Neuron (in vitro differentiated cells): ENCODE data around the gene SGF29.
"Not testable (repeated sequence)": the region's sequence is repeated elsewhere in the genome, so short reads cannot be mapped to it uniquely, and the experiment has no call there.

Source experiments
- H2AFZ ChIP-seq: one replicate; pipeline ENCODE4 v1.6.1; 2013; ENCODE audit warnings: low read depth, mild to moderate bottlenecking, inconsistent platforms, low read length, moderate library complexity
- H3K27me3 ChIP-seq: one replicate; pipeline ENCODE4 v1.6.1; 2013; ENCODE audit warnings: low read length; ENCODE audit not compliant: insufficient read depth
- H3K36me3 ChIP-seq: one replicate; pipeline ENCODE4 v1.6.1; 2013; ENCODE audit warnings: low read length; ENCODE audit not compliant: insufficient read depth
- H3K4me1 ChIP-seq: one replicate; pipeline ENCODE4 v1.6.1; 2013; ENCODE audit warnings: low read length; ENCODE audit not compliant: insufficient read depth
- H3K4me3 ChIP-seq: 2 replicates; pipeline ENCODE4 v1.5.1; 2013; ENCODE audit warnings: mild to moderate bottlenecking, low read length, moderate library complexity
- H3K9me3 ChIP-seq: one replicate; pipeline ENCODE4 v1.6.1; 2013; ENCODE audit warnings: low read length

The SGF29 gene

GRCh38 chr16:28623172-28623711, 69.5 kb downstream of the SGF29 start:
- Histone ChIP-seq H3K36me3 (no peaks in the 10 kb centered on the region), H2AFZ (no peak overlapping the region), H3K9me3 (no peaks in the 10 kb centered on the region), H3K4me3 (no peak overlapping the region), H3K4me1 (peaks cover 12% of the 10 kb centered on the region), H3K27me3 (no peaks in the 10 kb centered on the region)

- H3K36me3 ChIP-seq, H3K4me3 ChIP-seq, H3K4me1 ChIP-seq, H3K9me3 ChIP-seq, H2AFZ ChIP-seq, H3K27me3 ChIP-seq: not testable (repeated sequence)
Observed at GRCh38 chr16:28630905-28631304, 77.2 kb downstream of the SGF29 start.

GRCh38 chr16:28636093-28636823, 82.5 kb downstream of the SGF29 start:
- H2AFZ ChIP-seq, H3K36me3 ChIP-seq, H3K27me3 ChIP-seq: not testable (repeated sequence)

GRCh38 chr16:28637765-28638164, 84.0 kb downstream of the SGF29 start, which contains the start of gene NPIPB8:
TSS of gene NPIPB8 (plus strand) at chr16:28638065. CDS start at chr16:28638361, 296 bp downstream.
- H3K4me1 ChIP-seq, H3K36me3 ChIP-seq, H3K27me3 ChIP-seq, H2AFZ ChIP-seq, H3K9me3 ChIP-seq, H3K4me3 ChIP-seq: not testable (repeated sequence)

More at GRCh38 chr16:28636093-28636823, 82.5 kb downstream of the SGF29 start:
- H3K4me1 ChIP-seq, H3K9me3 ChIP-seq, H3K4me3 ChIP-seq: not testable (repeated sequence)

- not testable (repeated sequence) for H3K4me1 ChIP-seq, H2AFZ ChIP-seq, H3K36me3 ChIP-seq, H3K4me3 ChIP-seq, H3K27me3 ChIP-seq, H3K9me3 ChIP-seq
Observed at GRCh38 chr16:28638359-28638758, 84.6 kb downstream of the SGF29 start.

- H3K9me3 ChIP-seq, H3K36me3 ChIP-seq: not testable (repeated sequence)
Observed at GRCh38 chr16:28639959-28640358, 86.2 kb downstream of the SGF29 start.

More at GRCh38 chr16:28639959-28640358, 86.2 kb downstream of the SGF29 start:
- not testable (repeated sequence) for H3K4me1 ChIP-seq, H3K4me3 ChIP-seq, H2AFZ ChIP-seq, H3K27me3 ChIP-seq
